SK-N-MC (cell line): ENCODE results near the gene LATS2.

Source experiments
- EZH2 ChIP-seq: fragments of 200-600 bp; sonication (generic); IDR thresholded peaks from one replicate; pipeline ENCODE4 v1.6.1; 2017; ENCODE audit warnings: antibody characterized with exemption
- FOXP2 ChIP-seq: optimal IDR thresholded peaks from 2 replicates; pipeline ENCODE3; 2011; ENCODE audit warnings: mild to moderate bottlenecking, moderate library complexity; ENCODE audit not compliant: insufficient read depth; ENCODE audit errors: extremely low read length, control extremely low read depth
- POLR2AphosphoS5 ChIP-seq: IDR thresholded peaks from 2 replicates; pipeline ENCODE4 v1.6.1; 2012; ENCODE audit warnings: mild to moderate bottlenecking, low read depth, low read length, borderline replicate concordance

GRCh38 chr13:21078501-21078900, 17.1 kb upstream of the LATS2 start:
- no peak for TF ChIP-seq POLR2AphosphoS5
- TF ChIP-seq EZH2, result no peak
- no peak for TF ChIP-seq FOXP2
